Hepatocyte (in vitro differentiated cells): ENCODE measurements around the gene SUGCT.

Experiments used
- EZH2 ChIP-seq: fragments of 200-600 bp; sonication (generic); IDR thresholded peaks from 2 replicates; pipeline ENCODE4 v1.6.1; 2016; ENCODE audit warnings: antibody characterized with exemption, mild to moderate bottlenecking, borderline replicate concordance
- EZH2phosphoT487 ChIP-seq: fragments of 200-600 bp; sonication (generic); IDR thresholded peaks from one replicate; pipeline ENCODE4 v1.6.1; 2018; ENCODE audit warnings: antibody characterized with exemption, mild to moderate bottlenecking, low read depth, moderate library complexity; ENCODE audit not compliant: unreplicated experiment, severe bottlenecking
- TF ChIP-seq, protein P1 (sequence below): fragments of 200-600 bp; sonication (generic); IDR thresholded peaks from 2 replicates; pipeline ENCODE4 v1.5.1; 2016; ENCODE audit warnings: antibody characterized with exemption, mild to moderate bottlenecking; ENCODE audit not compliant: poor library complexity

DNA sequence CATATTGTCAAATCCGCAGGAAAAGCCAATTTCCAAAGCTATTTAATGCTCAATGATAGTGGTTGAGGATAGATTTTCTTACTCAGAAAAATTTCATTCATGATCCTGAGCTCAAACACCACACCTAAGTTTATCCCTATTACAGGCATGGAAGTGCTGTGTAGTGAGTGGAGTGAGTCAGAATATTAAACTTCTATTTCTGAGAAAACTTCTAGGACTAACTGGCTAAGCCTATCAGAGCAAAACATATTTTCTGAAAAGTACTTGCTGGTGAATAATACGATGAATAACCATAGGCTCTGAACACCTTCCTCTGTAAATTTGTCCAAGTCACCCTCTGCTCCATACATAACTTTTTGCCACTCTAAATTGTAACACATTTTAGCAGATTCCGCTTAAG lies 221.5 kb downstream of the SUGCT start:
- TF ChIP-seq, protein P1, sequence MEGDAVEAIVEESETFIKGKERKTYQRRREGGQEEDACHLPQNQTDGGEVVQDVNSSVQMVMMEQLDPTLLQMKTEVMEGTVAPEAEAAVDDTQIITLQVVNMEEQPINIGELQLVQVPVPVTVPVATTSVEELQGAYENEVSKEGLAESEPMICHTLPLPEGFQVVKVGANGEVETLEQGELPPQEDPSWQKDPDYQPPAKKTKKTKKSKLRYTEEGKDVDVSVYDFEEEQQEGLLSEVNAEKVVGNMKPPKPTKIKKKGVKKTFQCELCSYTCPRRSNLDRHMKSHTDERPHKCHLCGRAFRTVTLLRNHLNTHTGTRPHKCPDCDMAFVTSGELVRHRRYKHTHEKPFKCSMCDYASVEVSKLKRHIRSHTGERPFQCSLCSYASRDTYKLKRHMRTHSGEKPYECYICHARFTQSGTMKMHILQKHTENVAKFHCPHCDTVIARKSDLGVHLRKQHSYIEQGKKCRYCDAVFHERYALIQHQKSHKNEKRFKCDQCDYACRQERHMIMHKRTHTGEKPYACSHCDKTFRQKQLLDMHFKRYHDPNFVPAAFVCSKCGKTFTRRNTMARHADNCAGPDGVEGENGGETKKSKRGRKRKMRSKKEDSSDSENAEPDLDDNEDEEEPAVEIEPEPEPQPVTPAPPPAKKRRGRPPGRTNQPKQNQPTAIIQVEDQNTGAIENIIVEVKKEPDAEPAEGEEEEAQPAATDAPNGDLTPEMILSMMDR, result no peak
- TF ChIP-seq EZH2phosphoT487 (no peak), EZH2 (no peak)
